Measurements from ENCODE around the gene RIMBP2. TPM values are rescaled to one million over a fixed set of nuclear protein-coding genes. Genes with fewer than 3 reads are reported as not detected.

The RIMBP2 gene
- total and polyA plus RNA-seq, 5 donors: 0.05 to 0.28 TPM; not detected in 3

GRCh38 chr12:130729344-130729743, 13.2 kb upstream of the RIMBP2 start:
- Histone ChIP-seq H3K9me3 (ENCODE audit: control insufficient read depth, low read length) (no peaks in the 10 kb centered on the region), H3K4me1 (ENCODE audit: control insufficient read depth, insufficient read depth, low read length) (no peaks in the 10 kb centered on the region), H3K27me3 (ENCODE audit: control insufficient read depth, insufficient read depth) (no peaks in the 10 kb centered on the region), H3K4me3 (ENCODE audit: low read length) (no peak overlapping the region), H3K27ac (ENCODE audit: low read length) (no peak overlapping the region)
- 44% methylated on average over 9 of the region's 9 CpGs for WGBS
- no peak for DNase-seq
- intact Hi-C loops (cut with DNase I): no loop called here
- ATAC-seq: no peak

GRCh38 chr12:130728158-130729058, 12.3 kb upstream of the RIMBP2 start:
- Histone ChIP-seq H3K9me3 (ENCODE audit: control insufficient read depth, low read length) (no peaks in the 10 kb centered on the region), H3K4me3 (ENCODE audit: low read length) (no peak overlapping the region), H3K27ac (ENCODE audit: low read length) (no peak overlapping the region), H3K27me3 (ENCODE audit: control insufficient read depth, insufficient read depth) (no peaks in the 10 kb centered on the region), H3K4me1 (ENCODE audit: control insufficient read depth, insufficient read depth, low read length) (no peaks in the 10 kb centered on the region)
- DNase-seq (no peak), ATAC-seq (no peak)
- 88% methylated on average over 32 of the region's 32 CpGs for WGBS
- intact Hi-C loops (cut with DNase I): no loop called here

DNA sequence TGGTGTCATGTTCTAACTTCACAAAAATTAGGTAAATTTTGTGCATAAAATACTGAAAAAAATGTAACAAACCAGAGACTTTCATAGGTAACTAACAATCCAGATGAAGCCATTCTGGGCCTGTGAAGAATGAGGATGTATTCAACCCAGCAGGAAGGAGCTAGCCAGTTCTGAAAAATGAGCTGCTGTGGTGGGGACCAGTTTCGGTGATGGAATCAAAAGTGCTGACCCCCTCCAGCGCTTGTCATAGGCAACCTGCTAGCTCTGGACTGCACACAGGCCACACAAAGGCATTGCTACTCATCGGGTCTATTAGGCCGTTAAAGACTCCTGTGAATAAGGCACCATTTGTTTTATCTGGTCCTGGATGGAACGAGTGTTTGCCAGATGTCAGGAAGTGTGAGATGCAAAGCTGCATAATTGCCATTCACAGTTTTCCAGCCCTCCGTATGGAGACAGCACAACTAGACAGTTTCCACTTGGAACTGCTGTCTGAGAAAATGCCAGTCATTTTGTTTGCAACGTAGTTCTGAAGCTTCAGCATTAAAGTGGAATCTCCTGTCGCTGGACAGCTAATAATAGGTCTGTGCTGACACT, 3.3 kb upstream of the RIMBP2 start:
- no peak overlapping the region for H3K27ac ChIP-seq (ENCODE audit: low read length)
- intact Hi-C loops (cut with DNase I): no loop called here
- 19% methylated on average over 8 of the region's 8 CpGs for WGBS
- H3K9me3 ChIP-seq (ENCODE audit: control insufficient read depth, low read length): peaks cover 2% of the 10 kb centered on the region
- H3K4me1 ChIP-seq (ENCODE audit: control insufficient read depth, insufficient read depth, low read length): no peaks in the 10 kb centered on the region
- no peak for ATAC-seq
- H3K4me3 ChIP-seq (ENCODE audit: low read length): no peak overlapping the region
- no peak for DNase-seq
- H3K27me3 ChIP-seq (ENCODE audit: control insufficient read depth, insufficient read depth): no peaks in the 10 kb centered on the region

DNA sequence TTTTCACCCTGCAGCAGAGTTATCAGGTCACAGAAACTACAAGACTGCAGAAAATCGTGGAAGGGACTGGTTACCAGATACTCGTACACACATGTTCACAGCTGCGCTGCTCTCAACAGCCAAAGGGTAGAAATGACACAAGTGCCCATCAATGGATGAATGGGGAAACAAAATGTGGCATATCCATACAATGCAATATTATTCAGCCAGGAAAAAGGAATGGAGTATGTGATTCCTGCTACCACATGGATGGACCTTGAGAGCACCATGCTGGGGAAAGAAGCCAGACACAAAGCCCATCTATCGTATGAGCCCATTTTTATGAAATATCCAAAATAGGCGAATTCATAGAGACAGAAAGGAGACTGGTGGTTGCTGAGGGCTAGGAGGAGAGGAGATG, 1.7 kb upstream of the RIMBP2 start:
- DNase-seq: no peak
- 94% methylated on average over 5 of the region's 5 CpGs for WGBS
- no peaks in the 10 kb centered on the region for H3K27me3 ChIP-seq (ENCODE audit: control insufficient read depth, insufficient read depth)
- no peak for ATAC-seq
- peaks cover 2% of the 10 kb centered on the region for H3K9me3 ChIP-seq (ENCODE audit: control insufficient read depth, low read length)
- H3K4me1 ChIP-seq (ENCODE audit: control insufficient read depth, insufficient read depth, low read length): no peaks in the 10 kb centered on the region
- no peak overlapping the region for H3K27ac ChIP-seq (ENCODE audit: low read length)
- no peak overlapping the region for H3K4me3 ChIP-seq (ENCODE audit: low read length)
- intact Hi-C loops (cut with DNase I): no loop called here

- Histone ChIP-seq H3K4me1 (ENCODE audit: control insufficient read depth, insufficient read depth, low read length) (no peaks in the 10 kb centered on the region), H3K27ac (ENCODE audit: low read length) (no peak overlapping the region), H3K9me3 (ENCODE audit: control insufficient read depth, low read length) (peaks cover 2% of the 10 kb centered on the region), H3K4me3 (ENCODE audit: low read length) (no peak overlapping the region), H3K27me3 (ENCODE audit: control insufficient read depth, insufficient read depth) (no peaks in the 10 kb centered on the region)
- ATAC-seq (no peak), DNase-seq (no peak)
- WGBS: 17% methylated on average over 11 of the region's 11 CpGs
- intact Hi-C loops (cut with DNase I): no loop called here
Observed at GRCh38 chr12:130716969-130717366, 869 bp upstream of the RIMBP2 start.

DNA sequence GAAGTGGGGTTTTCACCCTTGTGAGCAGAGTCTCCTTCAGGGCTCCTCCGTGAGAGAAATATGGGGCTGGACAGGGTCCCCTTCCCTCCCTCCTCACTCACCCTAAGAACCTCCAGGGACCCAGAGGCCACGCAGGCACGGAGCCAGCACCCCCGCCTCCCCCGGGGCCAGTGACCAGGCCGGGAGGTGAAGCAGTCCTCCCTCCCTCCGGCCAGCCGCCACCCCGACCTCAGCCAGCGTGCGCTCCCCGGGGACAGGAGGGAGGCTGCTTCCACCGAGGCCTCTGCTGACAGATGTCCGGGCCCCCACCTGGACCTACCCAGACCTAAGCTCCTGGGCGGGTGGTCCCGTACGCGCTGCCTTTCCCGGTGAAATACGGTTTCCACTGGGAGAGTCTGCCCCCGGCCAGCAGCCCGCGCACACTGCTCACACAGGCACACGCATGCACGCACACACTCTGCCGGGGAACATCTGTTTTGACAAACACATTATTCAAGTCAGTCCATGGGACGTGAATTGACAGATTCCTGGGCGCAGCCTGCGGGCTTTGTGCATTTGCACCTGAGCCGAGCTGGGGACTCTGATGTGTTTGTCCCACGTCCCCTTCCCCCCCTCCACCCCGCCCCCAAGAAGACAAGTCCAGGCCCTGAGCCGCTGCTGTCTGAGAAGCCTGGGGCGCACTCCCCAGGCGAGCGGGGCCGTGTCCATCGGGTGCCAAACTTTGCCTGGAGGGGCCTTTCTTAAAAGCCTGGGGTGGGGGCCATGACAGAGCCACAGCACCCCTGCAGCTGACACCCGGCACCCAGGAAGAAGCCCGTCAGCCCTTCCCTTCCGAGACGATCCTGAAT, 725 bp downstream of the RIMBP2 start:
- no peaks in the 10 kb centered on the region for H3K27me3 ChIP-seq (ENCODE audit: control insufficient read depth, insufficient read depth)
- DNase-seq: no peak
- 1% methylated on average over 42 of the region's 42 CpGs for WGBS
- ATAC-seq: peak in 1 of 2 donors; percentile 29
- intact Hi-C loops (cut with DNase I): no loop called here
- peaks cover 2% of the 10 kb centered on the region for H3K9me3 ChIP-seq (ENCODE audit: control insufficient read depth, low read length)
- H3K4me3 ChIP-seq (ENCODE audit: low read length): peak overlapping the region; percentile 31
- H3K4me1 ChIP-seq (ENCODE audit: control insufficient read depth, insufficient read depth, low read length): no peaks in the 10 kb centered on the region
- no peak overlapping the region for H3K27ac ChIP-seq (ENCODE audit: low read length)

DNA sequence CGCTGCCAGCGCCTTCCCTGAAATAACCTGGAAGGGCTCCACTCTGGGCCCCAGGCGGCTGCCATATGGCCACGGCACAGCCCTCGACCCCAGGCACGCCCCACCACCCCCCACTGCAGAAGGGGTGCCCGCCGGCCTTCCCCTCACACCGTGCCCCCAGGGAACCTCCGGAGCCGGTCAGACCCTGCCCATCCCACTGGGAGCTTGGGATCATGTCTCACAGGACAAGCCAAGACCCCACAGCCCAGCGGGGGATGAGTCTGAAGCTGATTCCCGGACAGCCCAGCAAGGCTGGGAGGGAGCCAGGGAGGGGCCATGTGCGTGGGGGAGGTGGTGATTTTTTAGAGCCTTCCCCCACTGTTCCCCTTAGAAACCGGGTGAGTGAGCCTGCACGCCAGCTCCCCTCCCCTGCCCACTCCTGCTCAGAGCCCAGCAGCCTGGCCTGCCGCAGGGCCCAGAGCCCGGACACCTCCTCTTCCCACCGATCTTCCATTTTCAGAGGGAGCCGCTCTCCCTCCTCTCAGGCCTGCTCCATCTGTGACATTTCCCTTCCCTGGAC, 1.4 kb downstream of the RIMBP2 start:
- Histone ChIP-seq H3K4me3 (ENCODE audit: low read length) (peak overlapping the region; percentile 5), H3K27ac (ENCODE audit: low read length) (no peak overlapping the region), H3K27me3 (ENCODE audit: control insufficient read depth, insufficient read depth) (no peaks in the 10 kb centered on the region), H3K4me1 (ENCODE audit: control insufficient read depth, insufficient read depth, low read length) (no peaks in the 10 kb centered on the region), H3K9me3 (ENCODE audit: control insufficient read depth, low read length) (peaks cover 2% of the 10 kb centered on the region)
- 3% methylated on average over 20 of the region's 20 CpGs for WGBS
- ATAC-seq (peak; percentile 22 to 29), DNase-seq (peak in 1 of 3 donors; percentile 18)
- intact Hi-C loops (cut with DNase I): no loop called here

DNA sequence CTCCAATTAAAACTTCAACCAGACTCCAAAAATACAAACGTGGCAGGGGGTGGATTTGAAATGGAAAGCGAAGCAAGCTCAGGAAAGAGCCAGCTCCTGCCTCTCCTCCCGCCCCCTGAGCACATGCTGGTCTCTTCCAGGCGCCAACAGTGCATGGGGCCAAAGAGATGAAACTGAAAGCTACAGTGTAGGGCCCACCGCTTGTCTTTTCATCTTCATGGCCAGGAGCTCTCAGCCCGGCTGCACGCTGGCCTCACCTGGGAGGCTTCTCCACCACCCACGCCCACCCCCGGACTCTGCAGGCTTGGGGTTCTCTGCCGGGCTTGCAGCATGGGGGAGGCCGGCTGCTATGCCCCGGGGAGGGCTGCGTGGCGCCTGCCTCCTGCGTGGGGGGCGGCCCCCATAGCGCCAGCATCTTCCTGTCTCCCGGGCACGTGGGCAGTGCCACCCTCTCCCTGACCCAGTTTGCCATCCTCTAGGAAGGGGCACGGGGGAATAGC, 2.0 kb downstream of the RIMBP2 start:
- no peak overlapping the region for H3K27ac ChIP-seq (ENCODE audit: low read length)
- peak in 1 of 3 donors; percentile 51 for DNase-seq
- intact Hi-C loops (cut with DNase I): no loop called here
- H3K4me1 ChIP-seq (ENCODE audit: control insufficient read depth, insufficient read depth, low read length): no peaks in the 10 kb centered on the region
- peak overlapping the region; percentile 5 for H3K4me3 ChIP-seq (ENCODE audit: low read length)
- no peak for ATAC-seq
- 3% methylated on average over 20 of the region's 20 CpGs for whole genome bisulfite sequencing
- peaks cover 2% of the 10 kb centered on the region for H3K9me3 ChIP-seq (ENCODE audit: control insufficient read depth, low read length)
- H3K27me3 ChIP-seq (ENCODE audit: control insufficient read depth, insufficient read depth): no peaks in the 10 kb centered on the region

DNA sequence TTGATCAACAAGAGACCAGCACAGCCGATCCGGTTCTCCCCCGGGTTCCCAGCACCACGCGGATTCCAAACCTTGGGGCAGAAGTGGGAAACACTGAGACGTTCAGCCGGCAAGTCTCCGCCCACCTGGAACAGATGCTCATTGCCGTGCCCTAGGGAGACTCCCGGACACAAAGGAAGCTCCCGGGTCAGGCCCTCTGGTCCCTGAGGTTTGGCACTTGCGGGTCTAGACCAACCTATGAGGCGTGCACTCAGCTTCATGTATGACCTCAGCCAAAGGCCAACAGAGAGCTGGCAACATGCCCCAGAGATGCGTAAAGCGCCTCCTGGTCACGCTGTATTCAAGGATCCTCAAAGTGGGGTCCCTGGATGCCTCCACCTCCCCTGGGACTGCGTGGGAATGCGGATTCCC, 2.5 kb downstream of the RIMBP2 start:
- no peak for DNase-seq
- H3K27ac ChIP-seq (ENCODE audit: low read length): no peak overlapping the region
- no peaks in the 10 kb centered on the region for H3K27me3 ChIP-seq (ENCODE audit: control insufficient read depth, insufficient read depth)
- ATAC-seq: no peak
- no peaks in the 10 kb centered on the region for H3K4me1 ChIP-seq (ENCODE audit: control insufficient read depth, insufficient read depth, low read length)
- 21% methylated on average over 18 of the region's 18 CpGs for WGBS
- no peak overlapping the region for H3K4me3 ChIP-seq (ENCODE audit: low read length)
- intact Hi-C loops (cut with DNase I): no loop called here
- H3K9me3 ChIP-seq (ENCODE audit: control insufficient read depth, low read length): peaks cover 2% of the 10 kb centered on the region

DNA sequence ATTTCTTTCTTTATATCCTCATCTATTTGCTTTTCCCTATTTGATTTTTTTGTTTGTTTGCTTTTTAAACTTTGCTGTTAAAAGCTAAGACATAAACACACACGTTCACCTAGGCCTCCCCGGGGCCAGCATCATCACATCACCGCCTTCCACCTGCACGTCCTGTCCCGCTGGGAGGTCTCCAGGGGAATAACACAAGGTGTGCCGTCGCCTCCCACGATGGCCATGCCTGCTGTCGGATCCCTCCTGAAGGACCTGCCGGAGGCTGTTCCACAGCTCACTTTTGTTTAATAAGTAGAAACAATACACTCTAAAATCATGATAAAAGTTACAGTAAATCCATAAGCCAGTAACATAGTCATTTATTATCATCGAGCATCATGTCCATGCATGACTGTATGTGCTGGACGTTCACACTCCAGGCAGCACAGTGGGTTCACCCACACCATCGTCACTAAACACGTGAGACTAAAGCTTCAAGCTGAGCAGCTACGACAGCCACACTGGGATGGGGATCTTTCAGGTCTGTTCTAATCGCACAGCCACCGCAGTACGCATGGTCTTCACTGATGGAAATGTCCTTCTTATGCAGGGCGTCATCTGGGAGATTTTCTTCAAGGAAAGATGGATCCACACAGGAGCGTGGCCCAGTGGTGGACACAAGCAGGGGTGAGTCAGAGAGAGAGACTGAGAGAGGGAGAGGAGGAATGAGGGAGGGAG, 3.6 kb downstream of the RIMBP2 start:
- no peak for DNase-seq
- intact Hi-C loops (cut with DNase I): no loop called here
- Histone ChIP-seq H3K4me1 (ENCODE audit: control insufficient read depth, insufficient read depth, low read length) (no peaks in the 10 kb centered on the region), H3K4me3 (ENCODE audit: low read length) (no peak overlapping the region), H3K27me3 (ENCODE audit: control insufficient read depth, insufficient read depth) (no peaks in the 10 kb centered on the region), H3K27ac (ENCODE audit: low read length) (no peak overlapping the region), H3K9me3 (ENCODE audit: control insufficient read depth, low read length) (no peaks in the 10 kb centered on the region)
- WGBS: 68% methylated on average over 20 of the region's 20 CpGs
- no peak for ATAC-seq
